Measurements from ENCODE around the gene RHBDD1.

DNA sequence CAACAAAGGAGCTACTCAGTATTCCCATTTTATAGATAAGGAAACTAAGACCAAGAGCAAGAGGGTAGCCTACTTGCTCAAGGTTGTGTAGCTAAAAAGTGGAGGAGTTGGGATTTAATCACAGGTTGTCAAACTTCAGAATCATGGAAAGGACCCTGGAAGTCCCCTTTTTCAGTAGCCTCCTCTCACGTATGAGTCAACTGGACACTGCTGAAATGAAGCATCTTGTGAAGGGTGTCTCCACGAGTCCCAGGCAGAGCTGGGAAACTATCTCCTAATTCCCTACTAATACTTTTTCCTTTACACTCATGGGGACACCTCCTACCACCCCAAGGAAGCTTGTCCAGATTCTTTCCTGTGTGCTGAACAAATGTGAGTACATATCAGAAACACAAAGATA, 155.8 kb downstream of the RHBDD1 start:
- TF ChIP-seq, protein P1, sequence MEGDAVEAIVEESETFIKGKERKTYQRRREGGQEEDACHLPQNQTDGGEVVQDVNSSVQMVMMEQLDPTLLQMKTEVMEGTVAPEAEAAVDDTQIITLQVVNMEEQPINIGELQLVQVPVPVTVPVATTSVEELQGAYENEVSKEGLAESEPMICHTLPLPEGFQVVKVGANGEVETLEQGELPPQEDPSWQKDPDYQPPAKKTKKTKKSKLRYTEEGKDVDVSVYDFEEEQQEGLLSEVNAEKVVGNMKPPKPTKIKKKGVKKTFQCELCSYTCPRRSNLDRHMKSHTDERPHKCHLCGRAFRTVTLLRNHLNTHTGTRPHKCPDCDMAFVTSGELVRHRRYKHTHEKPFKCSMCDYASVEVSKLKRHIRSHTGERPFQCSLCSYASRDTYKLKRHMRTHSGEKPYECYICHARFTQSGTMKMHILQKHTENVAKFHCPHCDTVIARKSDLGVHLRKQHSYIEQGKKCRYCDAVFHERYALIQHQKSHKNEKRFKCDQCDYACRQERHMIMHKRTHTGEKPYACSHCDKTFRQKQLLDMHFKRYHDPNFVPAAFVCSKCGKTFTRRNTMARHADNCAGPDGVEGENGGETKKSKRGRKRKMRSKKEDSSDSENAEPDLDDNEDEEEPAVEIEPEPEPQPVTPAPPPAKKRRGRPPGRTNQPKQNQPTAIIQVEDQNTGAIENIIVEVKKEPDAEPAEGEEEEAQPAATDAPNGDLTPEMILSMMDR (conservative IDR thresholded peaks at IDR 0.05 in 1 of 2, IDR thresholded peaks at IDR 0.05 in 1 of 2; ENCODE audit: extremely low read depth in 1 of 2, insufficient read depth in 1 of 2, low read depth in 1 of 2, low read length in 2 of 2): no peak
- TF ChIP-seq EZH2 (IDR thresholded peaks at IDR 0.05; ENCODE audit: borderline replicate concordance, low read length): no peak
